Smooth muscle cell (in vitro differentiated cells): Measurements from ENCODE around the gene MRGPRG. TPM values are rescaled to one million over a fixed set of nuclear protein-coding genes. Genes with fewer than 3 reads are reported as not detected.

Source experiments
- DNase-seq: peaks from one replicate; lab custom pipeline; 2025; ENCODE audit not compliant: unreplicated experiment; lab: John Stamatoyannopoulos, UW
- H2AFZ ChIP-seq: fragments of 200-600 bp; sonication (generic); 2 replicates; pipeline ENCODE4 v1.6.0; 2016; ENCODE audit warnings: antibody characterized with exemption, low read depth, mild to moderate bottlenecking
- H3F3A ChIP-seq: fragments of 200-600 bp; sonication (generic); 2 replicates; pipeline ENCODE4 v1.6.0; 2017; ENCODE audit warnings: antibody characterized with exemption, low read depth
- H3K27ac ChIP-seq: fragments of 200-600 bp; sonication (generic); 2 replicates; pipeline ENCODE4 v1.5.1; 2016; ENCODE audit warnings: low read depth, mild to moderate bottlenecking
- H3K27me3 ChIP-seq: fragments of 200-600 bp; sonication (generic); 2 replicates; pipeline ENCODE4 v1.6.1; 2016; ENCODE audit warnings: low read depth, mild to moderate bottlenecking
- H3K36me3 ChIP-seq: fragments of 200-600 bp; sonication (generic); 2 replicates; pipeline ENCODE4 v1.5.1; 2016; ENCODE audit warnings: low read depth
- H3K4me1 ChIP-seq: fragments of 200-600 bp; sonication (generic); 2 replicates; pipeline ENCODE4 v1.5.1; 2016; ENCODE audit warnings: low read depth
- H3K4me2 ChIP-seq: fragments of 200-600 bp; sonication (generic); 2 replicates; pipeline ENCODE4 v1.6.0; 2016; ENCODE audit warnings: mild to moderate bottlenecking
- H3K4me3 ChIP-seq: fragments of 200-600 bp; sonication (generic); 2 replicates; pipeline ENCODE4 v1.5.1; 2016; ENCODE audit warnings: mild to moderate bottlenecking
- H3K79me2 ChIP-seq: fragments of 200-600 bp; sonication (generic); 2 replicates; pipeline ENCODE4 v1.6.0; 2016; ENCODE audit warnings: low read depth, mild to moderate bottlenecking
- H3K9ac ChIP-seq: fragments of 200-600 bp; sonication (generic); 2 replicates; pipeline ENCODE4 v1.6.0; 2016; ENCODE audit warnings: low read depth
- H3K9me3 ChIP-seq: fragments of 200-600 bp; sonication (generic); replicated peaks from 2 replicates; pipeline ENCODE4 v1.5.1; 2016; ENCODE audit warnings: low read depth
- H4K20me1 ChIP-seq: fragments of 200-600 bp; sonication (generic); 2 replicates; pipeline ENCODE4 v1.6.0; 2016; ENCODE audit warnings: low read depth
- CTCF ChIP-seq: fragments of 200-600 bp; sonication (generic); IDR thresholded peaks from 2 replicates; pipeline ENCODE4 v1.5.1; 2017; ENCODE audit warnings: borderline replicate concordance, mild to moderate bottlenecking, antibody characterized with exemption; ENCODE audit not compliant: insufficient read depth, poor library complexity, severe bottlenecking
- WGBS: methylation state at CpG from one replicate; pipeline ENCODE4 v1.1.7; 2016; ENCODE audit warnings: low lambda C conversion rate; 5-methylcytosine and 5-hydroxymethylcytosine counted together
- polyA plus RNA-seq: library from polyadenylated mRNA; unstranded; fragments of >200 nt; fragmentation: Nextera tagmentation; extraction: Ambion mirVana; gene quantifications from 2 replicates; pipeline ENCODE4 v1.2.1, GENCODE V29; 2016
- total RNA-seq: library from RNA; depleted of rRNA; stranded (reverse); fragments of >200 nt; gene quantifications from 2 replicates; pipeline ENCODE4 v1.2.3, GENCODE V29; 2014

The MRGPRG gene
- total and polyA plus RNA-seq, 2 experiments from 2014 or later = not detected

- Histone ChIP-seq H2AFZ (no peak overlapping the region), H3F3A (no peaks in the 10 kb centered on the region), H3K4me1 (peaks cover 2% of the 10 kb centered on the region), H3K27me3 (peaks cover 34% of the 10 kb centered on the region), H3K4me2 (no peak overlapping the region), H4K20me1 (no peaks in the 10 kb centered on the region), H3K9me3 (no peaks in the 10 kb centered on the region), H3K4me3 (no peak overlapping the region), H3K9ac (no peak overlapping the region), H3K27ac (no peak overlapping the region), H3K79me2 (no peaks in the 10 kb centered on the region), H3K36me3 (no peaks in the 10 kb centered on the region)
- 87% methylated on average over 8 of the region's 8 CpGs for WGBS
- DNase-seq = no peak
- no peak for TF ChIP-seq CTCF
Measured at GRCh38 chr11:3197878-3198528, 20.6 kb downstream of the MRGPRG start.

- H3K36me3 ChIP-seq = no peaks in the 10 kb centered on the region
- 87% methylated on average over 11 of the region's 11 CpGs for WGBS
- no peak overlapping the region for H2AFZ ChIP-seq
- H3K27me3 ChIP-seq = peaks cover 25% of the 10 kb centered on the region
- DNase-seq = no peak
- no peak overlapping the region for H3K27ac ChIP-seq
- no peak overlapping the region for H3K4me2 ChIP-seq
- H3K4me3 ChIP-seq = no peak overlapping the region
- no peaks in the 10 kb centered on the region for H3K79me2 ChIP-seq
- H3F3A ChIP-seq = no peaks in the 10 kb centered on the region
- H4K20me1 ChIP-seq = no peaks in the 10 kb centered on the region
- no peak overlapping the region for H3K9ac ChIP-seq
- no peak for TF ChIP-seq CTCF
- H3K9me3 ChIP-seq = no peaks in the 10 kb centered on the region
- no peaks in the 10 kb centered on the region for H3K4me1 ChIP-seq
Measured at GRCh38 chr11:3197044-3197695, 21.4 kb downstream of the MRGPRG start.

GRCh38 chr11:3196161-3197043, 22.2 kb downstream of the MRGPRG start:
- Histone ChIP-seq H3K4me3 (no peak overlapping the region), H3F3A (no peaks in the 10 kb centered on the region), H3K36me3 (no peaks in the 10 kb centered on the region), H3K4me1 (no peaks in the 10 kb centered on the region), H3K27ac (no peak overlapping the region), H4K20me1 (no peaks in the 10 kb centered on the region), H3K9me3 (no peaks in the 10 kb centered on the region), H3K4me2 (no peak overlapping the region), H2AFZ (no peak overlapping the region), H3K27me3 (peaks cover 18% of the 10 kb centered on the region), H3K9ac (no peak overlapping the region), H3K79me2 (no peaks in the 10 kb centered on the region)
- no peak for DNase-seq
- TF ChIP-seq CTCF = no peak
- WGBS = 93% methylated on average over 23 of the region's 23 CpGs
